Heart left ventricle (tissue), 16 donors: ENCODE measurements around the gene MNS1. TPM values are rescaled to one million over a fixed set of nuclear protein-coding genes. Genes with fewer than 3 reads are reported as not detected.
A peak's percentile ranks its signal among the peaks of the same experiment; 100 is the strongest.

Experiments used
- ATAC-seq, 4 donors: fragments of 200-7000 bp; cut with Tn5 transposase; one replicate each; pipeline ENCODE4 v1.9.1; 2020 to 2022; ENCODE audit warnings: moderate library complexity in 4 of 4, mild to moderate bottlenecking in 3 of 4, moderate number of reproducible peaks in 1 of 4
- DNase-seq, 5 donors: peaks; one replicate each; pipeline ENCODE4 v3.0.0-alpha.2; 2020
- H3K27ac ChIP-seq, 12 donors: fragments of 200-600 bp; sonication (generic) in 4 of 12; one replicate each; pipeline versions ENCODE4 v1.5.0 to v1.8.0; 2016 to 2022; ENCODE audit warnings: mild to moderate bottlenecking in 2 of 12
- H3K27me3 ChIP-seq, 9 donors: fragments of 200-600 bp; sonication (generic) in 2 of 9; one replicate each; pipeline versions ENCODE4 v1.5.1 to v1.8.0; 2016 to 2022; ENCODE audit warnings: mild to moderate bottlenecking in 3 of 9
- H3K36me3 ChIP-seq, 9 donors: fragments of 200-600 bp; sonication (generic) in 2 of 9; one replicate each; pipeline versions ENCODE4 v1.5.0 to v1.8.0; 2018 to 2022; ENCODE audit warnings: mild to moderate bottlenecking in 2 of 9
- H3K4me1 ChIP-seq, 12 donors: fragments of 200-600 bp; sonication (generic) in 4 of 12; one replicate each; pipeline versions ENCODE4 v1.5.0 to v1.8.0; 2016 to 2022; ENCODE audit warnings: mild to moderate bottlenecking in 3 of 12
- H3K4me3 ChIP-seq, 12 donors: fragments of 200-600 bp; sonication (generic) in 4 of 12; one replicate each; pipeline versions ENCODE4 v1.5.0 to v1.8.0; 2017 to 2022; ENCODE audit warnings: mild to moderate bottlenecking in 9 of 12, moderate library complexity in 4 of 12
- H3K9me3 ChIP-seq, 12 donors: fragments of 200-600 bp; sonication (generic) in 4 of 12; one replicate each; pipeline versions ENCODE4 v1.5.0 to v1.8.0; 2016 to 2022; ENCODE audit warnings: mild to moderate bottlenecking in 1 of 12
- POLR2A ChIP-seq, 2 donors: fragments of 450-650 bp; IDR thresholded peaks; one replicate each; pipeline ENCODE4 v1.6.1; 2017; ENCODE audit warnings: antibody characterized with exemption in 2 of 2, mild to moderate bottlenecking in 2 of 2, moderate library complexity in 2 of 2
- WGBS, 4 donors: extraction: QIAGEN DNeasy Blood & Tissue Kit in 2 of 4; methylation state at CpG; one replicate each; pipeline versions ENCODE4 v1.1.5 to v1.1.7; 2013 to 2018; 5-methylcytosine and 5-hydroxymethylcytosine counted together
- intact Hi-C, 10 donors: fragments of 100-400 bp; cut with DNase I; formaldehyde crosslinking; loops; one replicate each; pipeline versions ENCODE4 v1.11.1 to v1.14.2; 2022
- polyA plus RNA-seq, 2 donors: library from polyadenylated mRNA; stranded (reverse); fragments of 200-250 nt; gene quantifications; one replicate each; pipeline ENCODE4 v1.2.3, GENCODE V29; 2013
- total RNA-seq, 9 donors: library from RNA; depleted of rRNA in 2 of 9; stranded (reverse); fragments of >200 nt in 2 of 9; fragmentation: NEBNext Ultra II Directional in 3 of 9; extraction: Animal tissue kit (Norgen Biotek cat#: 25700) in 3 of 9; gene quantifications; one replicate each; pipeline versions ENCODE4 v1.1.0 to v1.2.4, GENCODE V29; 2016 to 2023
- TF ChIP-seq, protein P1 (sequence below), 12 donors: fragments of 200-600 bp; sonication (generic) in 4 of 12; IDR thresholded peaks; one replicate each; pipeline versions ENCODE4 v1.5.0 to v1.8.0; 2018 to 2022; ENCODE audit warnings: antibody characterized with exemption in 12 of 12, mild to moderate bottlenecking in 5 of 12
- donor health status: ischemic (EF 13 %, LVEDD 7.1; RV severe dilation, severe dysfunction).
- donor health status: healthy with polysubstance abuse.
- donor health status: DM: no; HTN: yes; CAD: no.
- donor health status: DM: no; HTN: no; CAD: no.
- donor health status: ischemic (EF 25% LVEDD 6.9; RV normal size, moderate dysfunction).
- donor health status: ischemic (EF 25% LVEDD 5.7; RV mildly dilated, moderate dysfunction).
- donor health status: healthy.
- donor health status: DM: yes; HTN: yes; CAD: no.
- donor health status: ischemic (EF 35%, LVEDD 5.7; RV mildly dilated, moderate dysfunction).
- donor health status: nonischemic (EF 11% LVEDD 7.7; RV severe dilation, severe dysfunction).
- donor health status: DM: yes; HTN: yes; CAD: no.
- donor health status: PGD.
- donor health status: ischemic (EF 29% LVEDD 5.4; RV normal size, mild dysfunction).
- donor health status: nonischemic (EF 23%, LVEDD 6.1; RV moderate dilation, normal function).

MNS1 gene
- total and polyA plus RNA-seq, 11 donors, result 0.30 to 2.6 (median 0.81) TPM

DNA sequence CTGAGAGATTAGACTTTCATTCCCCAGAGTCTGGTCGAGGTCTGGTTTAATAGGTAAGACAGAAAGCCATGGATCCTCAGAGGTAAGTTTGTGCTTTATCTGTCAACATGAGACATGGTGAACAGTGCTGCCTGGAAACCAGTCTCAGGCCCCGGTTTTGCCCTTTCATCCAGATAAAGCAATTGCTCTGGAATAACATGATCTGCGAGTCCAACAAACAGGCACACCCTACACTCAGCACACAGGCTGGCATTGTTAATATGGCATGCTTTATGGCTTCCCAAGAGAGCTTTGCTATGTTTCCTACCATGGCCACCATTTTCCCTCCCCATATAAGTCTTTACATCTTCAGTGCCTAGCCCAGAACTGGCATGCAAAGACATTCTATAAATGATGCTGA, 30.1 kb upstream of the MNS1 start:
- TF ChIP-seq POLR2A (IDR thresholded peaks at IDR 0.05), result no peak
- TF ChIP-seq, protein P1, sequence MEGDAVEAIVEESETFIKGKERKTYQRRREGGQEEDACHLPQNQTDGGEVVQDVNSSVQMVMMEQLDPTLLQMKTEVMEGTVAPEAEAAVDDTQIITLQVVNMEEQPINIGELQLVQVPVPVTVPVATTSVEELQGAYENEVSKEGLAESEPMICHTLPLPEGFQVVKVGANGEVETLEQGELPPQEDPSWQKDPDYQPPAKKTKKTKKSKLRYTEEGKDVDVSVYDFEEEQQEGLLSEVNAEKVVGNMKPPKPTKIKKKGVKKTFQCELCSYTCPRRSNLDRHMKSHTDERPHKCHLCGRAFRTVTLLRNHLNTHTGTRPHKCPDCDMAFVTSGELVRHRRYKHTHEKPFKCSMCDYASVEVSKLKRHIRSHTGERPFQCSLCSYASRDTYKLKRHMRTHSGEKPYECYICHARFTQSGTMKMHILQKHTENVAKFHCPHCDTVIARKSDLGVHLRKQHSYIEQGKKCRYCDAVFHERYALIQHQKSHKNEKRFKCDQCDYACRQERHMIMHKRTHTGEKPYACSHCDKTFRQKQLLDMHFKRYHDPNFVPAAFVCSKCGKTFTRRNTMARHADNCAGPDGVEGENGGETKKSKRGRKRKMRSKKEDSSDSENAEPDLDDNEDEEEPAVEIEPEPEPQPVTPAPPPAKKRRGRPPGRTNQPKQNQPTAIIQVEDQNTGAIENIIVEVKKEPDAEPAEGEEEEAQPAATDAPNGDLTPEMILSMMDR (IDR thresholded peaks at IDR 0.05), result no peak
- H3K27ac ChIP-seq, result no peak overlapping the region
- intact Hi-C loops, result loop anchor here (2.0 to 10.0 kb wide), 12 partner anchors 370 to 1040 kb away; no protein-coding TSS in a partner anchor

DNA sequence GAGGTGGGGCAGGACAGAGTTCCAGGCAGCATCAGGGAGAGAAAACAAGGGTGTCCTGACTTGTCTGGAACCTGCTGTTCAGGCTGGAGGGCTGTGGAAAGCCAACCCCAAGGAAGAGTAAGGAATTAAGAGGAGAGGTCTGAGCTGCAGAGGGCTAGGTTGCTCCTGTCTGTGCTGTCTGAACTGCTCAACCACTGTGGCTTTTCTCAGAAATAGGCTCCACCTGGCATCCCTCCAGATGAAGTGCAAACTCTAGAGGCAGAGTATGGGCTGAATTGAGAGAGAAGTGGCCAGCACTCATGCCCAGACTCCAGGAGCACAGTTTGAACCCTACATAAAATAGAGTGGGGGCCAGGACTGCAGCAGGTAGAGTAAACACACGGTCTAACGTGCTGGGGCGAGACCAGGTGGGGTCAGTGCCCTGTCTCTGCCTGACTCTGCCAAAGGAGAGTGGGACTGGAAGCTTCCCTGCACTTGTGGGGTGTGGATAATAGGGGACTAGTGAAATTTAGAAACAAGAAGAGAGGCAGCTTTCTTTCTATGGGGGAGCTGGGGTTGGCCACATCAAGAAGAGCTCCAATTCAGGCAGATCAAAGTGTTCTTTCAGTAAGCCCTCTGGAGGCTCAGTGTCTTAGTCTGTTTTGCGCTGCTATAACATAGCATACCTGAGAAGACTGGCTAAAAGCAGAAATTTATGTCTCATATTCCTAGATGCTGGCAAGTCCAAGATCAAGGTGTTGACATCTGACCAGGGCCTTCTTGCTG, 28.0 kb upstream of the MNS1 start:
- no peak for ATAC-seq

More for the DNA sequence above, 30.1 kb upstream of the MNS1 start:
- Histone ChIP-seq H3K27me3 (no peaks in the 10 kb centered on the region), H3K36me3 (no peaks in the 10 kb centered on the region), H3K4me3 (no peak overlapping the region), H3K4me1 (no peaks in the 10 kb centered on the region), H3K9me3 (no peaks in the 10 kb centered on the region)
- ATAC-seq, result no peak
- 47 to 58% (median 54%) methylated on average over 3 of the region's 3 CpGs for WGBS, 4 donors
- no peak for DNase-seq

DNA sequence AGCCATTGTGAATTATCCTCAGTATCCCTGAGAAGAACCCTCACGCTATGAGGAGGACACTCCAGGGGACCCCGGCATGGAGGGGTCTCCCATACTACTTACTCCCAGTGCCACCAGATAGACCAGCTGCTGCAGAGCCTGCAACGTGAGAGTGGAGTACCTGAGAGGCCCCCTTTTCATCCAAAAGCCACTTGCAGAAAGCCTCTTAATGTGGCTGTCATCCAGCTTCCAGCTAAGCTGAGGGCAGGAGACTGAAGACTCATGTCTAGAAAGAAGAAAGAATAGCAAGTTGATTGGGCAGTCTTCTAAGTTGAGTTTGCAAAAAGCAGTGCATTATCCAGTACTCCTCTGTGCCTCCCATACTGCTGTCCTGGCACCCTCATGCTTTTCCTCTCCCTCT, 27.3 kb upstream of the MNS1 start:
- Histone ChIP-seq H3K9me3 (no peaks in the 10 kb centered on the region), H3K27ac (no peak overlapping the region), H3K4me3 (no peak overlapping the region), H3K27me3 (no peaks in the 10 kb centered on the region), H3K36me3 (no peaks in the 10 kb centered on the region), H3K4me1 (no peaks in the 10 kb centered on the region)
- TF ChIP-seq POLR2A (IDR thresholded peaks at IDR 0.05), result no peak
- TF ChIP-seq, protein P1 (IDR thresholded peaks at IDR 0.05), result no peak
- intact Hi-C loops, result loop anchor here in 9 of 10 donors (5.0 to 10.0 kb wide), 9 partner anchors 373 to 1043 kb away; no protein-coding TSS in a partner anchor
- ATAC-seq, result no peak
- DNase-seq, result no peak
- WGBS, 4 donors, result 75 to 92% (median 84%) methylated on average over 3 of the region's 3 CpGs

More for the DNA sequence above, 28.0 kb upstream of the MNS1 start:
- H3K36me3 ChIP-seq, result no peaks in the 10 kb centered on the region
- H3K27ac ChIP-seq, result no peak overlapping the region
- TF ChIP-seq, protein P1 (IDR thresholded peaks at IDR 0.05), result no peak
- no peak for TF ChIP-seq POLR2A (IDR thresholded peaks at IDR 0.05)
- H3K27me3 ChIP-seq, result no peaks in the 10 kb centered on the region
- WGBS, 4 donors, result 86 to 98% (median 90%) methylated on average over 4 of the region's 4 CpGs
- H3K4me1 ChIP-seq, result no peaks in the 10 kb centered on the region
- intact Hi-C loops, result loop anchor here in 9 of 10 donors (5.0 to 10.0 kb wide), 9 partner anchors 372 to 1042 kb away; no protein-coding TSS in a partner anchor
- no peaks in the 10 kb centered on the region for H3K9me3 ChIP-seq
- no peak overlapping the region for H3K4me3 ChIP-seq
- DNase-seq, result no peak

DNA sequence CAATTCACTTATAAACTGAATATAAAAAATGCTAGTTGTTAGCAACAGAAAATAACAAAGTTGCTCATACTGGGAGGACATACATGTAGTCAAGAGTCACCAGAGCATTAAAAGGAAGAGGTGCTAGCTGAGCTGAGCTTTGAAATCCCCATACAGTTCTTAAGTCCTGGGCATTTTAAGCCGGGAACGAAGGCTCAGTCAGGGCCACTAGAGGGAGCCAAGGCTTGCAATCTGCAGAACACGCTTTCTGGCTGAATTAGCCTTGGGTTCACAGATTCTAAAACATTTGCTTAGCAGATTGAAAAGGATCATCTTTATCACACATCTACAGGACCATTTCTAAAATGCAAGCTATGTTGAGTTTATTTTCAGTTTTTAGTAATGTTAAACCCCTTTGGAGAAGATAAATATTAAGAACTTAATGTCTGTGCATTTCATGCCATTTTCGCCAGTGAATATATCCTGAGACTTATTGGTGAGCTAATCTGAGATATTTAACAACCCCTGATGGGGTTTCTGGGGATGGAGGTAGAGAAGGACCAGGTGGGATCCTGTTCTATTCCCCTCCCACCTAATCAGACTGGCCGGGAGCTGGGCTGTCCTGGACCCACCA, 26.3 kb upstream of the MNS1 start:
- no peak overlapping the region for H3K27ac ChIP-seq
- TF ChIP-seq, protein P1 (IDR thresholded peaks at IDR 0.05), result peak; percentile 64 to 90 (median 76)
- no peak for TF ChIP-seq POLR2A (IDR thresholded peaks at IDR 0.05)
- 37 to 41% (median 39%) methylated on average over 5 of the region's 5 CpGs for WGBS, 4 donors
- H3K36me3 ChIP-seq, result no peaks in the 10 kb centered on the region
- no peak overlapping the region for H3K4me3 ChIP-seq
- H3K4me1 ChIP-seq, result no peaks in the 10 kb centered on the region
- intact Hi-C loops, result loop anchor here in 9 of 10 donors (5.0 to 10.0 kb wide), 9 partner anchors 374 to 1044 kb away; no protein-coding TSS in a partner anchor
- H3K27me3 ChIP-seq, result no peaks in the 10 kb centered on the region
- H3K9me3 ChIP-seq, result no peaks in the 10 kb centered on the region
- DNase-seq, result peak; percentile 29 to 60 (median 42)
- ATAC-seq, result peak in 2 of 4 donors; percentile 59 to 76
